CD4-positive, alpha-beta T cell (primary cell): ENCODE measurements around the gene BICD1. TPM values are rescaled to one million over a fixed set of nuclear protein-coding genes. Genes with fewer than 3 reads are reported as not detected.

Source experiments
- ATAC-seq: fragments of 200-7000 bp; cut with Tn5 transposase; one replicate; pipeline ENCODE4 v1.10.0; 2022; ENCODE audit warnings: mild to moderate bottlenecking; ENCODE audit not compliant: poor library complexity
- CTCF ChIA-PET: fragments of 350-600 bp; sonication (Branson Sonifier 250); formaldehyde crosslinking; loops from one replicate; lab custom pipeline; 2021; ENCODE audit warnings: antibody characterized with exemption, inconsistent platforms; lab: Charles Lee
- POLR2A ChIA-PET: fragments of 350-600 bp; sonication (Branson Sonifier 250); formaldehyde crosslinking; loops from one replicate; lab custom pipeline; 2021; ENCODE audit warnings: antibody characterized with exemption, inconsistent platforms; lab: Charles Lee
- DNase-seq, 14 experiments: peaks; one replicate each; pipeline ENCODE4 v3.0.0-alpha.2; 2013 to 2020; ENCODE audit warnings: mixed read lengths in 2 of 14
- H3K27ac ChIP-seq, 2 donors: one replicate each; pipeline versions ENCODE4 v1.5.1 to v1.7.0; 2013; ENCODE audit warnings: low read length in 2 of 2, low read depth in 1 of 2, mild to moderate bottlenecking in 1 of 2
- H3K27me3 ChIP-seq, 2 experiments: 1 replicate in 1 of 2; 2 replicates in 1 of 2; pipeline versions ENCODE4 v1.6.1 to v1.7.0; 2013; ENCODE audit warnings: low read length in 2 of 2, control low read depth in 1 of 2, mild to moderate bottlenecking in 1 of 2, moderate library complexity in 1 of 2; ENCODE audit not compliant: insufficient read depth in 2 of 2, control insufficient read depth in 1 of 2
- H3K36me3 ChIP-seq: one replicate; pipeline ENCODE4 v1.6.1; 2013; ENCODE audit warnings: low read length, control low read depth; ENCODE audit not compliant: insufficient read depth
- H3K4me1 ChIP-seq: one replicate; pipeline ENCODE4 v1.6.1; 2013; ENCODE audit warnings: low read length, control low read depth; ENCODE audit not compliant: insufficient read depth
- H3K4me3 ChIP-seq: one replicate; pipeline ENCODE4 v1.5.1; 2013; ENCODE audit warnings: mild to moderate bottlenecking, low read length, moderate library complexity
- H3K9me3 ChIP-seq, 2 experiments: 1 replicate in 1 of 2; 2 replicates in 1 of 2; pipeline versions ENCODE4 v1.6.1 to v1.7.0; 2013; ENCODE audit warnings: low read length in 2 of 2, mild to moderate bottlenecking in 2 of 2, control low read depth in 1 of 2, moderate library complexity in 1 of 2; ENCODE audit not compliant: control insufficient read depth in 1 of 2, insufficient read depth in 1 of 2
- H3K27ac Mint-ChIP-seq: one replicate; pipeline ENCODE4 v1.8.0; 2020; ENCODE audit warnings: mixed read lengths
- H3K27me3 Mint-ChIP-seq: one replicate; pipeline ENCODE4 v1.8.0; 2021; ENCODE audit warnings: mixed read lengths
- H3K36me3 Mint-ChIP-seq: one replicate; pipeline ENCODE4 v1.8.0; 2021; ENCODE audit warnings: low read depth, mixed read lengths
- H3K4me1 Mint-ChIP-seq: one replicate; pipeline ENCODE4 v1.8.0; 2021; ENCODE audit warnings: low read depth, mixed read lengths
- H3K4me3 Mint-ChIP-seq: one replicate; pipeline ENCODE4 v1.8.0; 2020; ENCODE audit warnings: mild to moderate bottlenecking, mixed read lengths
- H3K9me3 Mint-ChIP-seq: one replicate; pipeline ENCODE4 v1.8.0; 2020; ENCODE audit warnings: mixed read lengths
- CTCF ChIP-seq: fragments of 200-600 bp; IDR thresholded peaks from one replicate; pipeline ENCODE4 v1.8.0; 2022; ENCODE audit warnings: antibody characterized with exemption, mild to moderate bottlenecking
- intact Hi-C, 2 experiments: fragments of 100-400 bp; cut with DNase I in 1 of 2; cut with micrococcal nuclease in 1 of 2; formaldehyde crosslinking; loops; one replicate each; pipeline versions ENCODE4 v1.15.1 to v1.9.0; 2023 to 2025; cut with DNase I, micrococcal nuclease
- total RNA-seq, 174 experiments: library from RNA in 2 of 174; stranded (reverse) in 2 of 174; gene quantifications; one replicate each; pipeline ENCODE4 v1.2.3 and lab custom pipeline; 2021 to 2026

Gene BICD1
- total RNA-seq, 2 experiments from 2014 or later: 13.5 to 14.3 TPM

- Histone ChIP-seq H3K4me1 (no peaks in the 10 kb centered on the region), H3K27me3 (no peaks in the 10 kb centered on the region), H3K27ac (no peak overlapping the region), H3K4me3 (no peak overlapping the region), H3K36me3 (no peaks in the 10 kb centered on the region), H3K9me3 (no peaks in the 10 kb centered on the region)
- CTCF ChIA-PET: no interaction called here
- Mint-ChIP-seq H3K4me3 (no peak overlapping the region), H3K27ac (no peak overlapping the region), H3K4me1 (no peaks in the 10 kb centered on the region), H3K9me3 (no peaks in the 10 kb centered on the region), H3K36me3 (peaks cover 12% of the 10 kb centered on the region), H3K27me3 (no peaks in the 10 kb centered on the region)
- ATAC-seq (no peak), DNase-seq (no peak)
- intact Hi-C loops: no loop called here
- TF ChIP-seq CTCF: no peak
- POLR2A ChIA-PET: no interaction called here
These were observed 54.4 kb downstream of the BICD1 start for GRCh38 chr12:32161058-32161457.

- intact Hi-C loops: no loop called here
- H3K4me3 Mint-ChIP-seq: no peak overlapping the region
- ChIA-PET POLR2A (no interaction called here), CTCF (no interaction called here)
- H3K27me3 Mint-ChIP-seq: no peaks in the 10 kb centered on the region
- ATAC-seq (no peak), DNase-seq (no peak)
- no peak overlapping the region for H3K27ac Mint-ChIP-seq
- H3K4me3 ChIP-seq: no peak overlapping the region
- H3K4me1 ChIP-seq: no peaks in the 10 kb centered on the region
- H3K9me3 ChIP-seq: no peaks in the 10 kb centered on the region
- no peak overlapping the region for H3K27ac ChIP-seq
- peaks cover 2% of the 10 kb centered on the region for H3K9me3 Mint-ChIP-seq
- no peaks in the 10 kb centered on the region for H3K27me3 ChIP-seq
- no peaks in the 10 kb centered on the region for H3K36me3 ChIP-seq
- TF ChIP-seq CTCF: no peak
- no peaks in the 10 kb centered on the region for H3K4me1 Mint-ChIP-seq
- peaks cover 12% of the 10 kb centered on the region for H3K36me3 Mint-ChIP-seq
These were observed 56.9 kb downstream of the BICD1 start for GRCh38 chr12:32163596-32163995.

- H3K4me1 Mint-ChIP-seq: no peaks in the 10 kb centered on the region
- H3K4me3 Mint-ChIP-seq: no peak overlapping the region
- H3K27me3 Mint-ChIP-seq: no peaks in the 10 kb centered on the region
- ChIA-PET CTCF (no interaction called here), POLR2A (no interaction called here)
- intact Hi-C loops: no loop called here
- peaks cover 7% of the 10 kb centered on the region for H3K36me3 Mint-ChIP-seq
- no peak overlapping the region for H3K27ac ChIP-seq
- H3K27ac Mint-ChIP-seq: no peak overlapping the region
- H3K4me3 ChIP-seq: no peak overlapping the region
- H3K27me3 ChIP-seq: no peaks in the 10 kb centered on the region
- H3K9me3 Mint-ChIP-seq: peaks cover 2% of the 10 kb centered on the region
- no peaks in the 10 kb centered on the region for H3K9me3 ChIP-seq
- no peaks in the 10 kb centered on the region for H3K4me1 ChIP-seq
- ATAC-seq: no peak
- H3K36me3 ChIP-seq: no peaks in the 10 kb centered on the region
- TF ChIP-seq CTCF: no peak
- no peak for DNase-seq
These were observed 59.9 kb downstream of the BICD1 start for GRCh38 chr12:32166510-32166909.
